NCI-H1436 (cell line): ENCODE data around the gene UNC13C.

Experiments
- DNase-seq: peaks from one replicate; lab custom pipeline; 2025; lab: John Stamatoyannopoulos, UW

UNC13C gene

DNA sequence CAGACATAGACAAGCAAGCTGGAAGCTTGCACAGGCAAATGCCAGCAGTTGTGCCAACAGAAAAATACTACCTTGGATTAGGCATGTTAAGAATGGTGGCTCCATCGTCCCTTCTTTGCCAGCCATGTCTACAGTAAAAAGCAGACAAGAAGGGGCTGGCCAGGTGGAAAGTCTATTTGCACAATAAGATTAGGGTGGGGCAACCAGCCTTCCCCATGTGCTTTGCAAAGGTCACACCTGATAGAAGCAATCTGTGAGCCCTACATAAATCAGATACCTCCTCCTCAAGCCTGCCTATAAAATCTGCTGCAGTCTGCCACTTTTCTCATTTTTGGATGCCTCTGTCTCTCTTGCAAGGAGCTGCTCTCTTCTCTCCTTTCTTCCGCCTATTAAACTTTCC, 662.6 kb downstream of the UNC13C start:
- no peak for DNase-seq

DNA sequence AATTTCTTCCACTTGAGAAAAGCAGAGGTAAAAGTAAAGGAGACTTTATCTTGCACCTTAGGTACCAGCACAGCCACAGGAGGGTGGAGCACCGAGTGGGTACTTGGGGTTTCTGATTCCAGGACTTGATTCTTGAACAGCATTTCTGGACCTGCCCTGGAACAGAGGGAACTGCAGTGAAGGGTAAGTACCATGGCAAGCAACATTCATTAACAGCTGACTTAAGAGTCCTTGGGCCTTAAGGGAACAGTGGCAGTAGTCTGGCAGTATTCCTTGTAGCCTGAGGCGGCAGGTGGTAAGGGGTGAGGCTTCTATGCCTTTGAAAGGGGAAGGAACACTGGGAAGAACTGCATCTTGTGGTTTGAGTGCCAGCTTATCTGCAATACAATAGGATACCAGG, 666.6 kb downstream of the UNC13C start:
- DNase-seq: no peak

DNA sequence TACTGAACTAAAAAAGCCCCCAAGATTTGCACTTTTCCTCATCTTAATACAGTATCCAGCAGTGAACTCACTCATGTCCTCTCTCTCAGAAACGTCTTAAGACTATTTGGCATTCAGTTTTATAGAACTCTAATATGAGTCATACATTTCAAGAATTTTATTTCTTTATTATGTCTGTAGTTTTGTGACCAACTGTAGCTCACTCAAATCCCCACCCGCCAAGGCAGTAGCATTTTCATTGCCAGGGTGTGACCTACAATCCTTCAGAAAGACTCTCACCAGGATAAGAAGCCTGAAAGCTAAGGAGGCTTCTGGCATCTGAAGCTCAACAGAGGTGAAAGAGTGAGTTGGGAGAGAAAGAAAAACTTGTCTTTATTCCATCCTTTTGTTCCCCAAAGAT, 681.4 kb downstream of the UNC13C start:
- DNase-seq: no peak

DNA sequence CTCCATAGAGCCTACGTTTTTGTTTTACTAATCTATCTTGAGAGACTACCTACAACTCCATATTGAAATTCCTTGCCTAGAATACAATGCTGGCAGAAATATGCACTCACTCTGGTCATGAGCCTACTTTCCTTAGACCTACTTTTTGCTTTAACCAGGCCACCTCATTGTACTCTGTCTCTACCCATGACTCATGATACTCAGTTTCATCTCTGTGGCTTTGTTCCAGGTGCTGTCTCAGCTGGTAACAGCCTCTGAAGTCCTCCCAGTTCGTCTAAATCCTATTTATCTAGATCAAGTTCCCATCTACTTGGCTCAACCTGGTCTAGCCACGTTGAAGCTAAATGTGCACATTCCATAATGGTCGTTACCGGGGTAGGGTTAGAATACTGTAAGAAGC, 682.1 kb downstream of the UNC13C start:
- no peak for DNase-seq

DNA sequence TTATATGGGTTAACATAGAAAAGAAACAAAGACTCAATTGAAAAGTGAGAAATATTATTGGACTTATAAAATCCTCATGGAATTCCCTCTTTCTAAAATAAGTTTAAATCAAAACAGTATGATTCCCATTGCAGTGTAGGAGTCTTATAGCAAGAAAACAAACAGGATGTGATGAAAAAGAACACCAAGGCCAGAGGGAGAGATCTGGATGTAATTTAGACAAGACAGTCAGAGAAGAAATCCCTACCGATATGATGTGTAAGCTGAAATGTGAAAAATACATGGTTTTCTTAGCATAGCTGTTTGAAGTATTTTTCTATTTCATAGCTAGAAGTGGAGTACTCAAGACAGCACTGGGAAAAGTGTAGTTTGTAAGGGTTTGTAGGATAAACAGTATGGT, 697.0 kb downstream of the UNC13C start:
- DNase-seq: no peak

DNA sequence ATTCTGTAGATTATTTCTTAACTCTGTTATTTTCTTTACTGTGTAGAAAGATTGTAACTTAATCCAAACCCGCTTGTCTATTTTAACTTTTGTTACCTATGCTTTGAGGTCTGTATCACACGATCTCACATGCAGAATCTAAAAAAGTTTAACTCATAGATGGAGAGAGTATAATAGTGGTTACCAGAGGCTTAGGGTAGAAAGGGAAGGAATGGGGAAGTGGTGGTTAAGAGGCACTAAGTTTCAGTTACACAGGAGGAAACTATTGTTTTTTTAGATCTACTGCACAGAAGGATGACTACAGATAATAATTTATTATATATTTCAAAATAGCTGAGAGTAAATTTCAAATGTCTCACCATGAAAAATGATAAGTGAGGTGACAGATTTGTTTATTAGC, 703.3 kb downstream of the UNC13C start:
- no peak for DNase-seq
